Common myeloid progenitor, CD34-positive (primary cell): ENCODE data around the gene DLG5.

ENCODE experiments used
- CTCF ChIA-PET: fragments of 350-600 bp; sonication (Branson Sonifier 250); formaldehyde crosslinking; loops from one replicate; lab custom pipeline; 2021; ENCODE audit warnings: antibody characterized with exemption; lab: Charles Lee
- POLR2A ChIA-PET: fragments of 350-600 bp; sonication (Branson Sonifier 250); formaldehyde crosslinking; loops from one replicate; lab custom pipeline; 2021; ENCODE audit warnings: antibody characterized with exemption; lab: Charles Lee
- DNase-seq, 3 donors: peaks; one replicate each; pipeline versions ENCODE4 v3.0.0 to v3.0.0-alpha.2; 2013
- H3K27ac ChIP-seq, 2 experiments: 1 replicate in 1 of 2; 2 replicates in 1 of 2; pipeline ENCODE4 v1.7.0; 2013; ENCODE audit warnings: inconsistent platforms in 2 of 2, low read length in 2 of 2, mild to moderate bottlenecking in 2 of 2, low read depth in 1 of 2, moderate library complexity in 1 of 2; ENCODE audit not compliant: severe bottlenecking in 2 of 2, insufficient read depth in 1 of 2, poor library complexity in 1 of 2
- H3K27me3 ChIP-seq, 5 experiments: replicated peaks in 2 of 5; 1 replicate in 3 of 5; 2 replicates in 2 of 5; pipeline versions ENCODE4 v1.6.1 to v1.7.0; 2013; ENCODE audit warnings: low read length in 4 of 5, mild to moderate bottlenecking in 2 of 5, moderate library complexity in 2 of 5, inconsistent platforms in 1 of 5; ENCODE audit not compliant: insufficient read depth in 5 of 5, control insufficient read depth in 4 of 5
- H3K36me3 ChIP-seq, 4 experiments: 1 replicate in 2 of 4; 2 replicates in 2 of 4; pipeline versions ENCODE4 v1.6.1 to v1.7.0; 2013; ENCODE audit warnings: low read length in 3 of 4, control low read depth in 1 of 4, mild to moderate bottlenecking in 1 of 4; ENCODE audit not compliant: control insufficient read depth in 4 of 4, insufficient read depth in 4 of 4
- H3K4me1 ChIP-seq, 4 experiments: 1 replicate in 3 of 4; 2 replicates in 1 of 4; pipeline versions ENCODE4 v1.6.1 to v1.7.1; 2013; ENCODE audit warnings: low read length in 3 of 4, mild to moderate bottlenecking in 3 of 4, control low read depth in 1 of 4, inconsistent platforms in 1 of 4, moderate library complexity in 1 of 4; ENCODE audit not compliant: control insufficient read depth in 4 of 4, insufficient read depth in 4 of 4; ENCODE audit errors: control extremely low read depth in 1 of 4
- H3K4me3 ChIP-seq, 7 experiments: 1 replicate in 4 of 7; 2 replicates in 3 of 7; pipeline versions ENCODE4 v1.5.1 to v1.7.0; 2013; ENCODE audit warnings: mild to moderate bottlenecking in 7 of 7, low read length in 6 of 7, moderate library complexity in 6 of 7, inconsistent platforms in 2 of 7, low read depth in 2 of 7, control low read depth in 1 of 7; ENCODE audit not compliant: insufficient read depth in 4 of 7, control insufficient read depth in 1 of 7; ENCODE audit errors: extremely low read depth in 1 of 7
- H3K9me3 ChIP-seq, 5 experiments: 1 replicate in 4 of 5; 2 replicates in 1 of 5; pipeline versions ENCODE4 v1.6.1 to v1.7.1; 2013; ENCODE audit warnings: low read length in 4 of 5, mild to moderate bottlenecking in 2 of 5, inconsistent platforms in 1 of 5, low read depth in 1 of 5, moderate library complexity in 1 of 5; ENCODE audit not compliant: control insufficient read depth in 4 of 5, insufficient read depth in 2 of 5; ENCODE audit errors: control extremely low read depth in 1 of 5
- WGBS: methylation state at CpG from one replicate; pipeline ENCODE4 v1.1.5; 2013; ENCODE audit not compliant: insufficient coverage; 5-methylcytosine and 5-hydroxymethylcytosine counted together

Gene DLG5

DNA sequence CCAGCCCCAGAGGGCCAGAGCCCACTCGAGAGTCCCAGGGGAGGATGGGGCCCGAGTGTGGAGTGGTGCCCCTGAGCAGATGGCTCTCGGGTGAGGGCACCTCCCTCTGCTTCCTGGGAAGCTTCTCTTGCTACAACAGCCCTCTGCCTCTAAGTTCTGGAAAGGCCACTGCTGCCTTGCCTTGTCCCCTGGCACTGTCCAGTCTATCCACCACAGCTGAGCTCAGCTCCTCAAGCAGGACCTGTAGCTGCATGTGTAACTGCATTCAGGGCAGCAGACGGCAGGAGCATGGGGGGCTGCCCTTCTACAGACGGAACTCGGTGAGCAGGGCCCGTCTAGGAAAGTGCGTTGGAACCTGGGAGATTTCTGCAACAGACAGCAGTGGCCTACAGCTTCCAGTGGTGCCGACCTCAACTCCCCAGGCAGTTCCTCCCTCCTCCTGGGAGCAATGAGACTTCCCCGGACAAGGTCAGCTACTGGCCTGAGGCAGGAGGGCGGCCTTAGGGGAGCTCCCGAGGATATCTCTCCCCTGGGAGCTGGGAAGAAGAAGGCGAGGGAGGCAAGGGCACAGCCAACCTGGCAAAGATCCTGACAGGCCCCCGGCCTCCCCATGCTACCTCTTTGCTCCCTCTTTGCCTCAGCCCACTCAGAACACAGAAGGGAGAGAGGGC lies 88.5 kb downstream of the DLG5 start:
- CTCF ChIA-PET = interaction anchor here (1.1 kb wide), 1 partner anchor 13 kb away, joined by 3 read pairs; no protein-coding TSS in a partner anchor

DNA sequence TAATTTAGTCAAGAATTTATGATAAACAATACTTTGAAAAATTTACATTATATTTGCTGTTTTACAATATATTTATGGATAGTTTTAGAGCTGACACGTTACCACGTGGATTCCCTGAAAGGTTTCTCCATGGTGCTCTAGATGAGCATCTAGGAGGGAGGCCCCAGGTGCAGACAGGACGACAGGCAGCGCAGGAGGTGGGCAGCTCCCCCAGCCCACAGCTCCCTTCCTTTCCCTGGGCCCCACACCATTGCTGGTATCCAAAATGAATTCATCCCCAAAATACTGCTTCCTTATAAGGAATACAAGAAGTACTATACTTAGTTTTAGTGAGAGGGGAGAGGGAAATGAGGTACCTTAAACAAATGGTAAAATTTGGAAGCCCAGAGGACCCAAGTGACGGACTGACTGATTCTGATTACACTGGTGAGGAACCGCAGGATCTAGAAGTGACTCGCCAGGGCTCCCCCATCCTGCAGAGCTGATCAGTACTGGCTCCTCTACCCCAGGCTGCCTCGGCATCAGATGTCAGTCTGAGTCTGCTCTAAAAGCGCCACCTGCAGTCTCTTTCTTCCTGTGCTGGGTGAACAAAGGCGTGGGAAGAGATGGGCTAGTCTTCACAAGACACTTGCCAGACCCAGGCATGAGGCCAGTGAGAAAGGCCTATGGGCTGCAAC lies 89.2 kb downstream of the DLG5 start:
- POLR2A ChIA-PET = no interaction called here
- no peak overlapping the region for H3K27ac ChIP-seq
- H3K36me3 ChIP-seq = peaks cover 3 to 20% (median 8%) of the 10 kb centered on the region in 4 experiments
- H3K4me3 ChIP-seq = no peak overlapping the region
- CTCF ChIA-PET = interaction anchor here (0.6 to 1.1 kb wide), 3 partner anchors 9 to 65 kb away, joined by 3 read pairs; no protein-coding TSS in a partner anchor
- no peaks in the 10 kb centered on the region for H3K9me3 ChIP-seq
- H3K27me3 ChIP-seq = no peaks in the 10 kb centered on the region
- peaks cover 0 to 2% (median 0%) of the 10 kb centered on the region in 4 experiments for H3K4me1 ChIP-seq
- WGBS = 94% methylated on average over 7 of the region's 10 CpGs
- peak in 2 of 3 donors; percentile 7 to 26 for DNase-seq

More for the DNA sequence above, 88.5 kb downstream of the DLG5 start:
- no peak overlapping the region for H3K4me3 ChIP-seq
- H3K36me3 ChIP-seq = peaks cover 3 to 14% (median 8%) of the 10 kb centered on the region in 4 experiments
- 92% methylated on average over 12 of the region's 14 CpGs for WGBS
- no peaks in the 10 kb centered on the region for H3K27me3 ChIP-seq
- no peak overlapping the region for H3K27ac ChIP-seq
- no peaks in the 10 kb centered on the region for H3K9me3 ChIP-seq
- no peak for DNase-seq
- H3K4me1 ChIP-seq = peaks cover 0 to 2% (median 0%) of the 10 kb centered on the region in 4 experiments
- POLR2A ChIA-PET = no interaction called here

DNA sequence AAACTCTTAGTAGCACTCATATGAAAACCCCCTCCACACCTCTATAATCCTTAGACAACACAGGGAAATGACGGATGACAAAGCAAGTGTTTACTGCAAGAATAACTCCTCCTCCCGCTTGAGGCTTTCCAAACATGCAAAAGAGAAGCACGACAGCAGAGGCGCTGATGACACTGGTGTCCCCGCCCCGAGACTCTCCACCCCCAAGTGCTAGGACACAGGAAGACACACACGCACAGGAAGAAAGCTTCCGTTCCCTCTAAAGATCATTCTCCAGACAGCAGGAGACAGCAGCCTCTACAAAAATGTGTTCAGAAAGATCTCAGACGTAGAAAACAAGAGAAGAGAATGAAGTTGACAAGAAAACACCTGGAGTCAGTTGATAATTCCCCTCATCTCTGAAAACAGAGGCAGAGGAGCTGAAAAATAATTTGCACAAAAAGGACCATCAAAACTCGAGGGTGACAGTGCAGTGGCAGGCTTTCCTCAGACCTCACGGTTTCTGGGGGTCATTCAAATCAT lies 90.2 kb downstream of the DLG5 start:
- Histone ChIP-seq H3K9me3 (no peaks in the 10 kb centered on the region), H3K4me1 (peaks cover 0 to 2% (median 0%) of the 10 kb centered on the region in 4 experiments), H3K4me3 (peak overlapping the region in 1 of 7 experiments; percentile 31), H3K36me3 (peaks cover 3 to 18% (median 6%) of the 10 kb centered on the region in 4 experiments), H3K27me3 (no peaks in the 10 kb centered on the region), H3K27ac (peak overlapping the region in 1 of 2 experiments; percentile 12)
- POLR2A ChIA-PET = no interaction called here
- CTCF ChIA-PET = interaction anchor here (0.6 to 1.1 kb wide), 2 partner anchors 10 to 64 kb away, joined by 3 read pairs; no protein-coding TSS in a partner anchor
- DNase-seq = peak; percentile 20 to 72 (median 54)
- 78% methylated on average over 9 of the region's 11 CpGs for WGBS

DNA sequence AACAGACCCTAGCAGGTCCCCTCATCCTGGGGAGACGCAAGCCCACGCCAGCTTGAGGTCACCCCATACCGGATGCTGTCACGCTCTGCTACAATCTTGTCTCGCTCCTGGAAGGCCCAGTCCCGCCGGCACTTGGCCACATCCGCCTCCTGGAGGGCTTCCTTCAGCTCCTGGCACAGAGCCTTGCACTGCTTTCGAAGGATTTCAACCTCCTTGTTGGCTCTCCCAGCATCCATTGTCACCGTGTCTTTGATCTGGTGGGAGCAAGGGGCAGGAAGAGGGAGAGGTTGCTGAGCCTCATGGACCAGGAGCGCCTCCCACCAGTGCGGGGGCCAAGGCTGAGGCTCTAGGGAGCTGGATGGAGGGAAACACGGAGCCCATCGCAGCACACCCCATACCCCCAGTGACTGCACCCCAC lies 90.9 kb downstream of the DLG5 start:
- ChIA-PET CTCF (no interaction called here), POLR2A (no interaction called here)
- no peak overlapping the region for H3K4me3 ChIP-seq
- H3K27me3 ChIP-seq = no peaks in the 10 kb centered on the region
- 93% methylated on average over 10 of the region's 14 CpGs for WGBS
- H3K9me3 ChIP-seq = no peaks in the 10 kb centered on the region
- peaks cover 0 to 2% (median 0%) of the 10 kb centered on the region in 4 experiments for H3K4me1 ChIP-seq
- no peak for DNase-seq
- H3K36me3 ChIP-seq = peaks cover 3 to 17% (median 5%) of the 10 kb centered on the region in 4 experiments
- peak overlapping the region in 1 of 2 experiments; percentile 12 for H3K27ac ChIP-seq

DNA sequence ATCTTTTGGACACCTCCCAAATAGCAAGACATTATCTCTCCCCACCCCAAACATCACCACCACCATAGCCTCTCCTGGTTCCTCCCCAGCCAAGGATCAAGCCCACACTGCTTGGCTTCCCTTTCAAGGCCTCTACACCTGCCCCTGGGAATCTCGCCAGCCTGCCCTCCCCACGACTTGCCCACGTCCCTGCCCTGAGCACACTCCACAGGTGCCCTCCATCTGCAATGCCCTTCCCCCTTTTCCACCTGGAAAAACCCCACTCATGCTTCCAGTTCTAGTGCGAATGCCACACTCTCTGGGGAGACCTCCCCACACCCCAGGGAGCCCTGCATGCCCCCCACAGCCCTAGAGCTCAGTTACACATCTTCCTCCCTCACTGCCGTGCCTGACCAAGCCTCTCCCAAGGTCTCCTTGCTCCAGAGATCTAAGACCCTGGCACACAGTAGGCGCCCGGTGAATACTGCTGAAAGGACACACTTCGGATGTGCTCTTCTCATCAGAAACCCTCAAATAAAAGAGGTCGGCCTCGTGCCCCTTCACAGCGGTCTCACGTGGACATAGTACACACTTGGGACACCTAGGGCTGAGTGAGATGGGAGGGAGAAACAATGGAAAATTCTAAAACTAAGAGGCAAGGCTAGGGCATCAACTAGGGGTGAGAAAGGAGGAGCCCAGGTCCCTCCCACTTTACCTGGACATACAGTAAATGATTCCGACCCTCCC lies 91.4 kb downstream of the DLG5 start:
- ChIA-PET POLR2A (no interaction called here), CTCF (no interaction called here)
- Histone ChIP-seq H3K27me3 (no peaks in the 10 kb centered on the region), H3K36me3 (peaks cover 3 to 17% (median 6%) of the 10 kb centered on the region in 4 experiments), H3K9me3 (no peaks in the 10 kb centered on the region), H3K27ac (no peak overlapping the region), H3K4me3 (no peak overlapping the region), H3K4me1 (peaks cover 0 to 2% (median 0%) of the 10 kb centered on the region in 4 experiments)
- WGBS = 89% methylated on average over 10 of the region's 13 CpGs
- DNase-seq = no peak

DNA sequence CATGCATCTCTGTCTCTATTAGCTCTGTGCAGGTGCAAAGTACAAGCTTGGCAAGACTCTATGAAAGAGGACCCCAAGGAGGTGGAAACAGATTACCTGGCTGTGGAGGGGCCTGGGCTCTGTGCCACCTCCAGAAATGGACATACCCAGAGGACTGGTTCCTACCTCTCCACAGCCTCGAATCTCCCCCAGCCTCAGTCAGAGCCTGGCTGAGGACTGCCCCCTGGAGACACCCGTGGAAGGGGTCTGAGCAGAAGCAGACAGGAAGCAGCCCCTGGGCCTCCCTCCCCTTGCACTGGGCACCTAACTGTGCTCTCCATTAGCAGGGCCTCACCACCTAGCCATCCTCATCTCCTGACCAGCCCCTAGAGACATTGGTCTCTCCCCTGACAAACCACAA lies 92.0 kb downstream of the DLG5 start:
- ChIA-PET CTCF (no interaction called here), POLR2A (no interaction called here)
- no peak for DNase-seq
- Histone ChIP-seq H3K9me3 (no peaks in the 10 kb centered on the region), H3K4me1 (peaks cover 0 to 2% (median 0%) of the 10 kb centered on the region in 4 experiments), H3K36me3 (peaks cover 3 to 19% (median 7%) of the 10 kb centered on the region in 4 experiments), H3K4me3 (no peak overlapping the region), H3K27ac (no peak overlapping the region), H3K27me3 (no peaks in the 10 kb centered on the region)
- WGBS = 100% methylated on average over 2 of the region's 2 CpGs
